ENCODE results near the gene PRICKLE2.

The PRICKLE2 gene

DNA sequence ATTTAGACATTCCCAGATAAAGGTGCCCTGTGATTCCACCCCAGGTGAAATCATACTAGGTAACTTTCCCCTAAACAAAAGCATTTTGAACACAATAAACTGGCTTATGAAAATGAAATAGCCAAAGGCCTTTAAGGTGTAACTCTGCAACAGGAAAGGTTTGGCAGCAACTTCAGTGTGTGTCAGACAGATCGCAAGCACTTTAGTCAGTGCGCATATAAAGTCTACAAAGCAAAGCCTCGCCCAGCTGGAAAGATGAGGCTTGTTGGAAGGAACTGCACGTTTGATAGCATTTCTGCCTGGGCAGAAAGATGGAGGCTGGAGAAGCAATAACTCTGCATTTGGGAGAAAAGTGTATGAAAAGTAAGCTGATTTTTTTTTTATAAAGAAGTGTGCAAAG, 57.9 kb downstream of the PRICKLE2 start (continued):
- TF ChIP-seq REST (tag by site-specific recombination; IDR thresholded peaks at IDR 0.05), result no peak
- no peak for TF ChIP-seq ZNF37A (tag by site-specific recombination; IDR thresholded peaks at IDR 0.05)
- TF ChIP-seq, protein P1, sequence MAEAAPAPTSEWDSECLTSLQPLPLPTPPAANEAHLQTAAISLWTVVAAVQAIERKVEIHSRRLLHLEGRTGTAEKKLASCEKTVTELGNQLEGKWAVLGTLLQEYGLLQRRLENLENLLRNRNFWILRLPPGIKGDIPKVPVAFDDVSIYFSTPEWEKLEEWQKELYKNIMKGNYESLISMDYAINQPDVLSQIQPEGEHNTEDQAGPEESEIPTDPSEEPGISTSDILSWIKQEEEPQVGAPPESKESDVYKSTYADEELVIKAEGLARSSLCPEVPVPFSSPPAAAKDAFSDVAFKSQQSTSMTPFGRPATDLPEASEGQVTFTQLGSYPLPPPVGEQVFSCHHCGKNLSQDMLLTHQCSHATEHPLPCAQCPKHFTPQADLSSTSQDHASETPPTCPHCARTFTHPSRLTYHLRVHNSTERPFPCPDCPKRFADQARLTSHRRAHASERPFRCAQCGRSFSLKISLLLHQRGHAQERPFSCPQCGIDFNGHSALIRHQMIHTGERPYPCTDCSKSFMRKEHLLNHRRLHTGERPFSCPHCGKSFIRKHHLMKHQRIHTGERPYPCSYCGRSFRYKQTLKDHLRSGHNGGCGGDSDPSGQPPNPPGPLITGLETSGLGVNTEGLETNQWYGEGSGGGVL (tag by site-specific recombination; IDR thresholded peaks at IDR 0.05), result no peak
- no peak for TF ChIP-seq ZNF777 (tag by site-specific recombination; IDR thresholded peaks at IDR 0.05; ENCODE audit: borderline replicate concordance)

- TF ChIP-seq ZNF654 (tag by site-specific recombination; IDR thresholded peaks at IDR 0.05; ENCODE audit: low read depth) (peak; percentile 54), MZF1 (tag by site-specific recombination; IDR thresholded peaks at IDR 0.05; ENCODE audit: borderline replicate concordance) (peak; percentile 38; the same call in 1 of the 2 replicates), IKZF3 (tag by site-specific recombination; IDR thresholded peaks at IDR 0.05) (0 out of 2 replicates have a peak, but pooled peaks have one; percentile 17)
- TF ChIP-seq, protein P2, sequence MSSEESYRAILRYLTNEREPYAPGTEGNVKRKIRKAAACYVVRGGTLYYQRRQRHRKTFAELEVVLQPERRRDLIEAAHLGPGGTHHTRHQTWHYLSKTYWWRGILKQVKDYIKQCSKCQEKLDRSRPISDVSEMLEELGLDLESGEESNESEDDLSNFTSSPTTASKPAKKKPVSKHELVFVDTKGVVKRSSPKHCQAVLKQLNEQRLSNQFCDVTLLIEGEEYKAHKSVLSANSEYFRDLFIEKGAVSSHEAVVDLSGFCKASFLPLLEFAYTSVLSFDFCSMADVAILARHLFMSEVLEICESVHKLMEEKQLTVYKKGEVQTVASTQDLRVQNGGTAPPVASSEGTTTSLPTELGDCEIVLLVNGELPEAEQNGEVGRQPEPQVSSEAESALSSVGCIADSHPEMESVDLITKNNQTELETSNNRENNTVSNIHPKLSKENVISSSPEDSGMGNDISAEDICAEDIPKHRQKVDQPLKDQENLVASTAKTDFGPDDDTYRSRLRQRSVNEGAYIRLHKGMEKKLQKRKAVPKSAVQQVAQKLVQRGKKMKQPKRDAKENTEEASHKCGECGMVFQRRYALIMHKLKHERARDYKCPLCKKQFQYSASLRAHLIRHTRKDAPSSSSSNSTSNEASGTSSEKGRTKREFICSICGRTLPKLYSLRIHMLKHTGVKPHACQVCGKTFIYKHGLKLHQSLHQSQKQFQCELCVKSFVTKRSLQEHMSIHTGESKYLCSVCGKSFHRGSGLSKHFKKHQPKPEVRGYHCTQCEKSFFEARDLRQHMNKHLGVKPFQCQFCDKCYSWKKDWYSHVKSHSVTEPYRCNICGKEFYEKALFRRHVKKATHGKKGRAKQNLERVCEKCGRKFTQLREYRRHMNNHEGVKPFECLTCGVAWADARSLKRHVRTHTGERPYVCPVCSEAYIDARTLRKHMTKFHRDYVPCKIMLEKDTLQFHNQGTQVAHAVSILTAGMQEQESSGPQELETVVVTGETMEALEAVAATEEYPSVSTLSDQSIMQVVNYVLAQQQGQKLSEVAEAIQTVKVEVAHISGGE (tag by site-specific recombination; conservative IDR thresholded peaks at IDR 0.05; ENCODE audit: low read depth), result no peak
- no peaks in the 10 kb centered on the region for H3K36me3 ChIP-seq (ENCODE audit: control insufficient read depth in 2 of 2, insufficient read depth in 1 of 2, low read length in 2 of 2)
- CTCF ChIA-PET, result interaction anchor here (0.7 to 2.0 kb wide), 9 partner anchors 9 to 319 kb away, joined by 3 to 21 read pairs (median 4); partner anchors contain the start of gene PSMD6
- peaks cover 16% of the 10 kb centered on the region for H3K4me1 ChIP-seq (ENCODE audit: control insufficient read depth, insufficient read depth, low read length)
- no peaks in the 10 kb centered on the region for H3K9me3 ChIP-seq (ENCODE audit: control insufficient read depth, insufficient read depth, low read depth, low read length)
- H3K4me3 ChIP-seq (ENCODE audit: low read depth, low read length), result no peak overlapping the region
- POLR2A ChIA-PET, result no interaction called here
- H3K27ac ChIP-seq (ENCODE audit: extremely low read depth, low read depth, low read length), result no peak overlapping the region
These were observed 58.6 kb downstream of the PRICKLE2 start for GRCh38 chr3:64166584-64167162.

GRCh38 chr3:64164349-64164748, 60.9 kb downstream of the PRICKLE2 start:
- Histone ChIP-seq H3K9me3 (ENCODE audit: control insufficient read depth, insufficient read depth, low read depth, low read length) (no peaks in the 10 kb centered on the region), H3K36me3 (ENCODE audit: control insufficient read depth in 2 of 2, insufficient read depth in 1 of 2, low read length in 2 of 2) (peaks cover 0 to 1% of the 10 kb centered on the region in 2 experiments; a peak in 1 of 3 replicates), H3K4me3 (ENCODE audit: low read depth, low read length) (no peak overlapping the region), H3K27ac (ENCODE audit: extremely low read depth, low read depth, low read length) (no peak overlapping the region), H3K4me1 (ENCODE audit: control insufficient read depth, insufficient read depth, low read length) (peaks cover 29% of the 10 kb centered on the region)
- POLR2A ChIA-PET, result no interaction called here
- TF ChIP-seq ZNF600 (tag by site-specific recombination; IDR thresholded peaks at IDR 0.05), result no peak
- 0 out of 2 replicates have a peak, but pooled peaks have one; percentile 2 for TF ChIP-seq ZNF121 (tag by site-specific recombination; IDR thresholded peaks at IDR 0.05)
- CTCF ChIA-PET, result interaction anchor here (1.3 kb wide), 2 partner anchors 134 to 141 kb away, joined by 3 to 4 read pairs; no protein-coding TSS in a partner anchor

Data from HEK293 (cell line).